Body of pancreas (tissue), 4 donors: ENCODE data around the gene SYK. TPM values are rescaled to one million over a fixed set of nuclear protein-coding genes. Genes with fewer than 3 reads are reported as not detected.

Experiments used
- ATAC-seq: fragments of 150-250 bp; one replicate; pipeline ENCODE4 v1.9.1; 2016
- DNase-seq, 4 donors: peaks; one replicate each; pipeline ENCODE4 v3.0.0-alpha.2; 2019
- H3K27ac ChIP-seq, 4 donors: fragments of 200-600 bp; sonication (generic); 1 replicate in 3 of 4; 2 replicates in 1 of 4; pipeline versions ENCODE4 v1.5.1 to v1.6.1; 2016 to 2019; ENCODE audit warnings: mild to moderate bottlenecking in 1 of 4, mixed read lengths in 1 of 4, moderate library complexity in 1 of 4
- H3K27me3 ChIP-seq, 2 donors: fragments of 200-600 bp; sonication (generic); one replicate each; pipeline ENCODE4 v1.6.0; 2016; ENCODE audit warnings: mild to moderate bottlenecking in 1 of 2
- H3K36me3 ChIP-seq, 2 donors: fragments of 200-600 bp; sonication (generic); replicated peaks in 1 of 2; 2 replicates each; pipeline ENCODE4 v1.5.1; 2016; ENCODE audit warnings: low read depth in 2 of 2; ENCODE audit not compliant: insufficient read depth in 1 of 2
- H3K4me1 ChIP-seq: fragments of 200-600 bp; sonication (generic); one replicate; pipeline ENCODE4 v1.6.0; 2016
- H3K4me3 ChIP-seq, 2 donors: fragments of 200-600 bp; sonication (generic); 1 replicate in 1 of 2; 2 replicates in 1 of 2; pipeline ENCODE4 v1.5.1; 2016 to 2019
- H3K9me3 ChIP-seq, 3 donors: fragments of 200-600 bp; sonication (generic); 1 replicate in 2 of 3; 2 replicates in 1 of 3; pipeline ENCODE4 v1.5.1; 2016
- POLR2A ChIP-seq, 3 donors: fragments of 450-650 bp; IDR thresholded peaks; one replicate each; pipeline ENCODE4 v1.6.1; 2016; ENCODE audit warnings: antibody characterized with exemption in 3 of 3, mild to moderate bottlenecking in 2 of 3
- WGBS, 2 donors: methylation state at CpG; one replicate each; pipeline ENCODE4 v1.1.5; 2017; 5-methylcytosine and 5-hydroxymethylcytosine counted together
- intact Hi-C: fragments of 100-400 bp; cut with DNase I; formaldehyde crosslinking; loops from one replicate; pipeline ENCODE4 v1.15.1; 2023
- total RNA-seq, 2 donors: library from RNA; depleted of rRNA; stranded (reverse); fragments of >200 nt; gene quantifications; one replicate each; pipeline ENCODE4 v1.1.0, GENCODE V29; 2016
- TF ChIP-seq, protein P1 (sequence below), 7 experiments: fragments of 450-650 bp in 4 of 7; fragments of 200-600 bp in 3 of 7; sonication (generic) in 3 of 7; IDR thresholded peaks; one replicate each; pipeline ENCODE4 v1.5.1; 2016 to 2019; ENCODE audit warnings: antibody characterized with exemption in 7 of 7

SYK gene
- total RNA-seq, 2 donors from 2014 or later, result 10.5 to 11.2 TPM

DNA sequence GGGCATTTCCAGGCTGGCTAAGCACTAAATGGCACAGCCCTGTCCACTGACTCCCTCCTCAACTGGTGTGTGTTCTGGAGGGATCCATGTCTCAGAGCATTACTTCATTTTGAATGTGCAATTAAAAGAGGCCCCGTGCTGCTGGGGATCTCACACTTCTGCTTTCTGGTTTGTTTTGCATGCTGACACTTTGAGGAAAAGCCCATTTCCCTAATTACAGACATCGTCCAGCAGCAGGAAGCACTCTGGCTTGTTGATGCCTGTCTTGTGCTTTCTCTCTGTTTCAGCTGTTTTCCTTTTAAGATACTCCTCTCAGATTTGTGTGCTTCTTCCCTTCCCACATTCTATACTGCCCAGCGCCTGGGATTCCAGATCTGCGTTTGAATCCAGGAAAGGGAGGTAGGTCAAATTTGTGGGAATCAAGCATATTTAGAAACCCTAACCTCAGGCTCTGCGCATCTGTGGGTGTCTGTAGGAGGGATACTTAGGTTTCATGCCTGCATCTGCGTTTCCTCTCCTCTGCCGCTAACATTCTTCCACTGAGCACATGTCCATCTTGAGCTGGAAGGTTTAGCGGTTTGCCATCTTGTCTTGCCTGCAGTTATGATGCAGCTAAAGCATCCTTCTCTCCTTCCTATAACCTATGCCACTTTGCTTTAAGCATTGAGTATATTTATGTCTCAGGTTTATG lies 25.7 kb downstream of the SYK start:
- no peak for ATAC-seq
- DNase-seq, result peak in 1 of 4 donors; percentile 42
- TF ChIP-seq, protein P1, sequence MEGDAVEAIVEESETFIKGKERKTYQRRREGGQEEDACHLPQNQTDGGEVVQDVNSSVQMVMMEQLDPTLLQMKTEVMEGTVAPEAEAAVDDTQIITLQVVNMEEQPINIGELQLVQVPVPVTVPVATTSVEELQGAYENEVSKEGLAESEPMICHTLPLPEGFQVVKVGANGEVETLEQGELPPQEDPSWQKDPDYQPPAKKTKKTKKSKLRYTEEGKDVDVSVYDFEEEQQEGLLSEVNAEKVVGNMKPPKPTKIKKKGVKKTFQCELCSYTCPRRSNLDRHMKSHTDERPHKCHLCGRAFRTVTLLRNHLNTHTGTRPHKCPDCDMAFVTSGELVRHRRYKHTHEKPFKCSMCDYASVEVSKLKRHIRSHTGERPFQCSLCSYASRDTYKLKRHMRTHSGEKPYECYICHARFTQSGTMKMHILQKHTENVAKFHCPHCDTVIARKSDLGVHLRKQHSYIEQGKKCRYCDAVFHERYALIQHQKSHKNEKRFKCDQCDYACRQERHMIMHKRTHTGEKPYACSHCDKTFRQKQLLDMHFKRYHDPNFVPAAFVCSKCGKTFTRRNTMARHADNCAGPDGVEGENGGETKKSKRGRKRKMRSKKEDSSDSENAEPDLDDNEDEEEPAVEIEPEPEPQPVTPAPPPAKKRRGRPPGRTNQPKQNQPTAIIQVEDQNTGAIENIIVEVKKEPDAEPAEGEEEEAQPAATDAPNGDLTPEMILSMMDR (IDR thresholded peaks at IDR 0.05), result no peak
- TF ChIP-seq POLR2A (IDR thresholded peaks at IDR 0.05), result no peak
- no peaks in the 10 kb centered on the region for H3K36me3 ChIP-seq
- H3K27me3 ChIP-seq, result no peaks in the 10 kb centered on the region
- no peak overlapping the region for H3K27ac ChIP-seq
- peaks cover 15% of the 10 kb centered on the region for H3K4me1 ChIP-seq
- WGBS, 2 donors, result 59 to 83% methylated on average over 8 of the region's 8 CpGs
- no peaks in the 10 kb centered on the region for H3K9me3 ChIP-seq
- no peak overlapping the region for H3K4me3 ChIP-seq
- intact Hi-C loops, result no loop called here

DNA sequence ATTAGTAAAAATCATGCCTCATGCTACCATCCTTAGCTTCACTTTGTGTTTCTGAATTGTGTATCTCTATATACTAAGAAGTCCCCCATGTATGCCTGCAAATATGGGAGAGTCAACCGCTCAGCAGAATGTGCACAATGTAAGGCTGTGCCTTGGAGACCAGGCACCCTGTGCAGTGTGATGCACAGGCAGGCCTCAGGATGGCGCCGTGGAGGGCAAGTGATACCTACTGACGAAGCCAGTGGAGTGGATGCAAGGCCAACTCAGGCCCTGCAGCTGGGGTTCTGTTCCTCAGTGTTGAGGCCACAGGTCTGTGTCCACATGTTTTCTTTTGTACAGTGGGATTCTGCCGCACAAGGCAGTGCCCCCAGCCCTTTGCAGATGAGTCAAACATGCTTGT lies 28.4 kb downstream of the SYK start:
- intact Hi-C loops, result no loop called here
- no peak for ATAC-seq
- DNase-seq, result no peak

DNA sequence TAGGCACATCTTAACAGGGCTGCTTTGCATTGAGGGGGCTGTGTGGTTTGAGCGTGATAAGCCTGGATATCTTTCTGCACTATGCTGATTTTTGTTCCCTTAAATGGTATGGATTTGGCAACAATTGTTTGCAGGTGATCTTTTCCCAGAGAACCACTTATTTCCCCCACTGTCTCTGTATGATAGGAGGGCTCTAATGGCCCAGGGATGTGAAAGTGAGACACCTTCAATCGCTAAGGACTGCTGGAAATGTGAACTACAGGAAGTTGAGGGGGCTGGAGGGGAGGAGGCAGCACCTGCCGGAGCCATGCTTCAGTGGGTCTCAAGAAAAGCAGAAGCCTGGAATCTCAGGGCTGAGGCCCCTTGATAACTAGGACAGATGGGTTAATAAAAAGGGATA lies 29.4 kb downstream of the SYK start:
- ATAC-seq, result no peak
- no peak overlapping the region for H3K27ac ChIP-seq
- intact Hi-C loops, result no loop called here
- no peaks in the 10 kb centered on the region for H3K36me3 ChIP-seq
- no peak overlapping the region for H3K4me3 ChIP-seq
- no peaks in the 10 kb centered on the region for H3K9me3 ChIP-seq
- peaks cover 21% of the 10 kb centered on the region for H3K4me1 ChIP-seq
- WGBS, 2 donors, result 48 to 59% methylated on average over 3 of the region's 3 CpGs
- no peak for DNase-seq
- TF ChIP-seq, protein P1 (IDR thresholded peaks at IDR 0.05), result no peak
- no peak for TF ChIP-seq POLR2A (IDR thresholded peaks at IDR 0.05)
- no peaks in the 10 kb centered on the region for H3K27me3 ChIP-seq

More for the DNA sequence above, 28.4 kb downstream of the SYK start:
- TF ChIP-seq, protein P1 (IDR thresholded peaks at IDR 0.05), result no peak
- no peak for TF ChIP-seq POLR2A (IDR thresholded peaks at IDR 0.05)
- WGBS, 2 donors, result 88 to 97% methylated on average over 5 of the region's 5 CpGs
- H3K9me3 ChIP-seq, result no peaks in the 10 kb centered on the region
- H3K4me3 ChIP-seq, result no peak overlapping the region
- no peak overlapping the region for H3K27ac ChIP-seq
- no peaks in the 10 kb centered on the region for H3K27me3 ChIP-seq
- H3K4me1 ChIP-seq, result peaks cover 21% of the 10 kb centered on the region
- no peaks in the 10 kb centered on the region for H3K36me3 ChIP-seq

- no peaks in the 10 kb centered on the region for H3K27me3 ChIP-seq
- DNase-seq (no peak), ATAC-seq (no peak)
- peaks cover 21% of the 10 kb centered on the region for H3K4me1 ChIP-seq
- 24 to 28% methylated on average over 3 of the region's 3 CpGs for WGBS, 2 donors
- H3K4me3 ChIP-seq, result no peak overlapping the region
- TF ChIP-seq, protein P1 (IDR thresholded peaks at IDR 0.05), result no peak
- TF ChIP-seq POLR2A (IDR thresholded peaks at IDR 0.05), result no peak
- intact Hi-C loops, result no loop called here
- H3K36me3 ChIP-seq, result no peaks in the 10 kb centered on the region
- no peaks in the 10 kb centered on the region for H3K9me3 ChIP-seq
- H3K27ac ChIP-seq, result peak overlapping the region in 1 of 4 donors; percentile 21
These were observed 30.6 kb downstream of the SYK start for GRCh38 chr9:90832261-90832660.
